Measurements from ENCODE around the gene APBA2. TPM values are rescaled to one million over a fixed set of nuclear protein-coding genes. Genes with fewer than 3 reads are reported as not detected.

Gene APBA2
- total RNA-seq, 2 donors from 2014 or later, result 2.3 to 3.8 TPM

DNA sequence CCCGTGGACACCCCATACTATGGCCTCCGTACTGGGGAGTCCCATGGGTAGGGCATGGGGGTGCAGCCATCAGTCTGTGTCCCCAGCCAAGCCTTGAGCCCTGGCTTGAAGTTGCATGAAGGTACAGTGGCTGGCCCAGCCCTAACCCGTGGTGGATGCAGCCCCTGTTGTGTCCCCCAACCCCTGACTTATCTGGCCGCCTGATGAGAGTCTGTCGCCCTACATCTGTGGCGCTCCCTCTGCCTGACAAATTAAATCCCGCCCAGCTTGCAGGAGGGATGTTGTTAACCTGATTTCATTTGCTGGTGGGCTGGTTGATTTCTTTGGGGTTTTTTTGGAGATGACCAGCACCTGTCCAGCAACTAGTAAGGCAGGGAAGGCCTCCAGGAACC lies 186.1 kb downstream of the APBA2 start:
- H3K9me3 Mint-ChIP-seq, result no peaks in the 10 kb centered on the region
- H3K4me1 Mint-ChIP-seq, result no peaks in the 10 kb centered on the region
- peak overlapping the region; percentile 46 for H3K27ac Mint-ChIP-seq
- ATAC-seq (replicated peaks), result no peak
- no peaks in the 10 kb centered on the region for H3K36me3 Mint-ChIP-seq (ENCODE audit: low read depth)
- H3K27me3 Mint-ChIP-seq, result no peaks in the 10 kb centered on the region
- no peak overlapping the region for H3K4me3 Mint-ChIP-seq

DNA sequence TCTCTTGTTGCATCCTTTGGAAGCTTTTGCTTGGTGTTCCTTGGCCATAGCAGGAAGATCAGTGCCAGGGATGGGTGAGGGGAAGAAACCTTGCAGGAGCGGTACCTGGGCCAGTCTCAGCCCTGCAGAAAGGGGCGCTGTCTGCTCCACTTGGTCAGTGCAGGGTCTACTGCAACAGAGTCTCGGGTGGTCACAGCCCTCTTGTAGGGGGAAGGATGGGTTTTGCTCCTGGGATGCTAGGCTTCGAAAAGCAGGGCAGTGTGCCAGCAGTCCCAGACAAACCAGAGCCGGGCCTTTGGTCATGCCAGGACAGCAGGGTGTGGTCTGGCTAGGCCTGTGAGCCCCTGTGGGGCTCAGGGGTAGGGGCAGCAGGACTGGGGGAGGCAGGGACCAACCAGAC lies 186.7 kb downstream of the APBA2 start:
- no peak overlapping the region for H3K4me3 Mint-ChIP-seq
- no peaks in the 10 kb centered on the region for H3K9me3 Mint-ChIP-seq
- no peaks in the 10 kb centered on the region for H3K4me1 Mint-ChIP-seq
- H3K36me3 Mint-ChIP-seq (ENCODE audit: low read depth), result no peaks in the 10 kb centered on the region
- ATAC-seq (replicated peaks), result no peak
- H3K27me3 Mint-ChIP-seq, result no peaks in the 10 kb centered on the region
- peak overlapping the region; percentile 46 for H3K27ac Mint-ChIP-seq

DNA sequence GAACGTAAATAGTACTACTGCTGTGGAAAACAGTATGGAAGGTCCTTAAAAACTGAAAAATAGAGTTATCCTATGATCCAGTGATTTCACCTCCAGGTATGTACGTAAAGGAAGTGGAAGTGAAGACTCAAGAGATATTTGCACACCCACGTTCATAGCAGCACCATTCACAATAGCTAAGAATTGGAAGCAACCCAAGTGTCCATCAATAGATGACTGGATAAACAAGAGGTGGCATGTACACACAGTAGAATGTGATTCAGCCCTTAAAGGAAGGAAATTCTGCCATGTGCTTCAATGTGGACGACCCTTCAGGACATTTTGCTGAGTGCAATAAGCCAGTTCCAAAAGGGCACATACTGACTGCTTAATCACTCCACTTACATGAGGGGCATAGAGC lies 188.3 kb downstream of the APBA2 start:
- ATAC-seq (replicated peaks), result no peak
- H3K27me3 Mint-ChIP-seq, result no peaks in the 10 kb centered on the region
- no peak overlapping the region for H3K4me3 Mint-ChIP-seq
- H3K36me3 Mint-ChIP-seq (ENCODE audit: low read depth), result no peaks in the 10 kb centered on the region
- no peaks in the 10 kb centered on the region for H3K9me3 Mint-ChIP-seq
- no peaks in the 10 kb centered on the region for H3K4me1 Mint-ChIP-seq
- no peak overlapping the region for H3K27ac Mint-ChIP-seq

DNA sequence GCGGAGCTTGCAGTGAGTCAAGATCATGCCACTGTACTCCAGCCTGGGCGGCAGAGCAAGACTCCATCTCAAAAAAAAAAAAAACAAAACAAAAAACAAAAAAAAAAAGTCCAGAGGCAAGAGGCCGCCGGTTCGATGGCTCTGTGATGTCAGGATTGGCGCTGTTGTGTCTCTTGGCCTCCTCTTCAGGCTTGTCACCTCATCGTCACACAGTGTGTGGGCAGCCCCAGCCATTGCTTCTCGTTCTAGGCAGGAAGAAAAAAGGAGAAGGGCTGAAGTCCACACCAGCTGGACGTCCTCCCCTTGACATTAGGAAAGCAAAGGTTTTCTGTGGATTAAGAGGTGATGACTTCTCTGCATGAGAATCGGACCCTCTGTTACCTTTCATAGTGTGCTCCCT lies 192.8 kb downstream of the APBA2 start:
- Mint-ChIP-seq H3K36me3 (ENCODE audit: low read depth) (no peaks in the 10 kb centered on the region), H3K4me3 (no peak overlapping the region), H3K27ac (no peak overlapping the region), H3K9me3 (no peaks in the 10 kb centered on the region), H3K27me3 (no peaks in the 10 kb centered on the region), H3K4me1 (no peaks in the 10 kb centered on the region)
- ATAC-seq (replicated peaks), result no peak

GRCh38 chr15:29079479-29079878 lies 193.7 kb downstream of the APBA2 start:
- no peak overlapping the region for H3K4me3 Mint-ChIP-seq
- no peak for ATAC-seq (replicated peaks)
- no peak overlapping the region for H3K27ac Mint-ChIP-seq
- no peaks in the 10 kb centered on the region for H3K36me3 Mint-ChIP-seq (ENCODE audit: low read depth)
- H3K4me1 Mint-ChIP-seq, result no peaks in the 10 kb centered on the region
- no peaks in the 10 kb centered on the region for H3K9me3 Mint-ChIP-seq
- H3K27me3 Mint-ChIP-seq, result no peaks in the 10 kb centered on the region

GRCh38 chr15:29081781-29082180 lies 196.0 kb downstream of the APBA2 start:
- Mint-ChIP-seq H3K27ac (no peak overlapping the region), H3K4me1 (no peaks in the 10 kb centered on the region), H3K36me3 (ENCODE audit: low read depth) (no peaks in the 10 kb centered on the region), H3K4me3 (no peak overlapping the region), H3K9me3 (no peaks in the 10 kb centered on the region), H3K27me3 (no peaks in the 10 kb centered on the region)
- ATAC-seq (replicated peaks), result no peak

DNA sequence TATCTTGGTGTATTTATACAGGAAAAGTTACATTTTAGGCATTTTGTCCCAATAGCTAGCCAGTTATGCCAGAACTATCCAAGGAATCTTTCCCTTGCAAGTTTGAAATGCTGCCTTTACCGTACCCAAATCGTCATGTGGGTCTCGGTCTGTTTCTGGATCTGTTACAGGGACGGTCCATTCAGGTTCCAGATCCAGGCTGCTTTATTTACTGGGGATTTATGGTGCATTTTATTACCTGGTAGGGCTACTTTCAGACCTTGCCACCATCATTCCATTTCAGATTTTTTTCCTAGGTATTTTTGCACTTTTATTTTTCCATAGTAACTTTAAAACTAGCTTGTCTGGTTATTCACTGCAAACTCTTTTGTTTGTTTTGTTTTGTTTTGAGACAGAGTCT lies 197.4 kb downstream of the APBA2 start:
- H3K27ac Mint-ChIP-seq, result no peak overlapping the region
- H3K9me3 Mint-ChIP-seq, result no peaks in the 10 kb centered on the region
- ATAC-seq (replicated peaks), result no peak
- H3K36me3 Mint-ChIP-seq (ENCODE audit: low read depth), result no peaks in the 10 kb centered on the region
- no peaks in the 10 kb centered on the region for H3K27me3 Mint-ChIP-seq
- H3K4me1 Mint-ChIP-seq, result peaks cover 5% of the 10 kb centered on the region
- no peak overlapping the region for H3K4me3 Mint-ChIP-seq

GRCh38 chr15:29083858-29084257 lies 198.1 kb downstream of the APBA2 start:
- Mint-ChIP-seq H3K9me3 (no peaks in the 10 kb centered on the region), H3K27me3 (no peaks in the 10 kb centered on the region), H3K27ac (no peak overlapping the region), H3K4me3 (no peak overlapping the region), H3K4me1 (peaks cover 10% of the 10 kb centered on the region), H3K36me3 (ENCODE audit: low read depth) (no peaks in the 10 kb centered on the region)
- ATAC-seq (replicated peaks), result no peak

DNA sequence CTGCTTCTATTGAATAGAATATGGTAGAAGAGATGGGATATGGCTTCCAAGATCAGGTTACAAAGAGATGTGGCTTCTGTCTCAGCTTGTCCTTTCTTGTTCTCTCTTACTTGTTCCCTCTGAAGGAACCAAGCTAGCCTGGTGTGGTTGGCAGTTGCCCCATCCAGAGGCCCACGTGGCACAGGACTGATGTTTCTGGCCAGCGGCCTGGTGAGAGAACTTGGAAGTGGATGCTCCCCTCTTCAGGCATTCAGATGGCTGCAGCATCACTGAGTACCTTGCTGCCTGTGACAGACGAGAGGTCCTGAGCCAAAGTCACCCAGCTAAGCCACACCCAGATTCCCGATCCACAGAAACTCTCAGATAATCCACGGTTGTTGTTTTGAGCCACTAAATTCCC lies 200.2 kb downstream of the APBA2 start:
- Mint-ChIP-seq H3K9me3 (no peaks in the 10 kb centered on the region), H3K36me3 (ENCODE audit: low read depth) (no peaks in the 10 kb centered on the region), H3K27ac (no peak overlapping the region), H3K4me3 (no peak overlapping the region), H3K27me3 (no peaks in the 10 kb centered on the region), H3K4me1 (peaks cover 18% of the 10 kb centered on the region)
- no peak for ATAC-seq (replicated peaks)

DNA sequence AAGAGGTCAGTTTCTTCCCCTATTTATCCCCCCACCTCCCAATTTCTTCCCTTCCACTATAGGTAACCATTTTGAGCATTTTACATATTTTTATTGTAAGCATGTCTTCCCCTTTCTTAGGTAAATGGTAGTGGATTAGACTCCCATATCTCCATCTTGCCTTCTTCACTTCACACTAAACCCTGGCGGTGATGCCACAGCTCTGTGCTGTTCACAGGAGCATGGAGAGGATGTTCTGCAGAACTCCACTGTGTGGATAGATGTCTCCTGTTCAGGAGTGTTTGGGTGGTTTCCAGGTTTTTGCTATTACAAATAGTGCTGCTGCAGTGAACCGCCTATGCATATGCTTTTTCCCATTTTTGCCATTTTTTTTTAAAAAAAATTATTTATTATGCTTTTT lies 201.1 kb downstream of the APBA2 start:
- Mint-ChIP-seq H3K27ac (no peak overlapping the region), H3K4me3 (no peak overlapping the region), H3K4me1 (peaks cover 18% of the 10 kb centered on the region), H3K36me3 (ENCODE audit: low read depth) (no peaks in the 10 kb centered on the region), H3K9me3 (no peaks in the 10 kb centered on the region), H3K27me3 (no peaks in the 10 kb centered on the region)
- no peak for ATAC-seq (replicated peaks)

- H3K4me1 Mint-ChIP-seq, result peaks cover 18% of the 10 kb centered on the region
- H3K9me3 Mint-ChIP-seq, result no peaks in the 10 kb centered on the region
- no peak overlapping the region for H3K27ac Mint-ChIP-seq
- no peaks in the 10 kb centered on the region for H3K36me3 Mint-ChIP-seq (ENCODE audit: low read depth)
- H3K4me3 Mint-ChIP-seq, result no peak overlapping the region
- no peaks in the 10 kb centered on the region for H3K27me3 Mint-ChIP-seq
- no peak for ATAC-seq (replicated peaks)
Observed at GRCh38 chr15:29087521-29088285, 201.9 kb downstream of the APBA2 start.

GRCh38 chr15:29088666-29089065 lies 202.9 kb downstream of the APBA2 start:
- Mint-ChIP-seq H3K9me3 (no peaks in the 10 kb centered on the region), H3K4me3 (no peak overlapping the region), H3K4me1 (peaks cover 18% of the 10 kb centered on the region), H3K27ac (no peak overlapping the region), H3K27me3 (no peaks in the 10 kb centered on the region), H3K36me3 (ENCODE audit: low read depth) (no peaks in the 10 kb centered on the region)
- ATAC-seq (replicated peaks), result no peak

DNA sequence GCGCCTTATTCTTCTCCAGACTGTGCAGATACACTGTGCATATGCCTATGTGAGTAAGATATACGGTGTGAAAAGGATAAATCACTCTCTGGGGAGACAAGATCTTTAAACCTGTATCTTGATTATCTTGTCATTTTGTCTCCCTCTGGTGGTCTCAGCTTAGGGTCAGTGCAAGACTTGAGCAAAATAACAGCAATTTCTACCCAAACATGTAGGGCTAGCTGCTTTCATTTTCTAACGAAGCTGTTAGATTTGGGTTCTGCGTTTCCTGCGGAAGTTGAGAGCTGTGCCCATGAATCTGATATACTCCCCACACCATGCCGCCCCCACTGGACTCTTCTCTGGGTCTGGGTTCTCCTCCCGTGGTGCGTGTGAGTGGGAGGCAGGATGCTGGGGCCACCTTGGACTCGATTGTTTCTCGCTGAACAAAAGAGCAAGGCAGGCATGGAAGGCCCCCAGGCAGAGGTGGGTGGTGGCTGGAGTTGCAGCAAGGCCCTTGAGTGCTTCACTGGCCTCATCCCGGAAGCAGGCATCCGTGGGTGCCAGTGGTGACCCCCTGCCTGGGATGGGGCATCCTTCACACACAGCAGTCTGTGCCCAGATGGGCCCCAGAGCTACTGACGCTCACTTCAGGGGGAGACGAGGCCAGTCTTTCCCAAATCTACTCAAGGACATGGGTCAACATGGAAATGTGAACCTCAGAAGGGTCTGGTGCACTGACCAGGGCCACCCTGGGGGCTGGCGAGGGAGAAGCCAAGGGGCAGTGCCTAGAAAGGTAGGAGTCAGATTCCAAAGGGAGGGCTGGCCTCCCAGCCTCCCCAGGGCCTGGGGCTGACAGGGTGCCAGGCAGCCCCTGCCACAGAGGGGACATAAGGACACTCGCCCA lies 204.2 kb downstream of the APBA2 start:
- no peaks in the 10 kb centered on the region for H3K27me3 Mint-ChIP-seq
- peak overlapping the region; percentile 79 for H3K4me3 Mint-ChIP-seq
- no peaks in the 10 kb centered on the region for H3K9me3 Mint-ChIP-seq
- H3K27ac Mint-ChIP-seq, result peak overlapping the region; percentile 83
- ATAC-seq (replicated peaks), result peak; percentile 65
- no peaks in the 10 kb centered on the region for H3K36me3 Mint-ChIP-seq (ENCODE audit: low read depth)
- H3K4me1 Mint-ChIP-seq, result peaks cover 18% of the 10 kb centered on the region

DNA sequence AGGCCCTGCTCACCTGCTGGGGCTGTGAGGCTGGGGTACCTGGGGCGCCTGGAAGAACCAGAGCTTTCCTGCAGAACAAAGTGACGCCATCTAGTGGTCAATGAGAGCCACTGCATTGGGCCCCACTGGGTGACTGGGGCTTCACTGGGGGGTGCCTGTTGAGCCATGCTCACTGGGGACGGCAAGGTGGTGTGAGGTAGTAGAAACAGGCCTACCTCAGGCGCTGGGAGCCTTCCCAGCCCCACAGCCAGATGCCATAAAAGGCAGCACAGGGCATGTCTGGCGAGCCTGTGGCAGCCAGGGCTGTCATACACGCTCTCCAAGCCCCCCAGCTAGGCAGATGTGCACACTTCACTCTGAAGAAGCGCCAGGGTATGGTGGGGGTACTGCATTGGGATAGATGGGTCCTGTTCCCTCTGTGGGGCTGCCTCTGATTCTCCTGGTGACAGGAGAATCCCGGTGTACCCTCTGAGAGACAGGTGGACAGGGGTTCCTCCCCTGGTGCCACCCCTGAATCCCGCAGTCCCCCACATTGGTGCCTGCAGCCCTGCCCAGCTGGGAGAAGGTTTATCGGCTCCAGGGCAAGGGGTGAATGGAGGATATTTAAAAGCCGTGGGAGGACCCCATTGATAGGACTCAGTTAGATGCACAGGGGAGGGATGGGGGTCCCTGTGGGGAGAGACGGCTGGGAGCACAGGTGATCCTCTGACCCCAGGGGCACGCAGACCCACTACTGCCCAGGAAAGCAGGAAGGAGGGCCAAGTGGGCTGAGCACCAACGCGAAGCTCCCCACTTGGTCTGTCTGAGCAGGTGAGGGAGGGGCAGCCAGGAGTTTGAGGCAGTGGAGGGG lies 205.1 kb downstream of the APBA2 start:
- Mint-ChIP-seq H3K27me3 (no peaks in the 10 kb centered on the region), H3K4me1 (peaks cover 18% of the 10 kb centered on the region), H3K4me3 (peak overlapping the region; percentile 79), H3K36me3 (ENCODE audit: low read depth) (no peaks in the 10 kb centered on the region), H3K9me3 (no peaks in the 10 kb centered on the region), H3K27ac (peak overlapping the region; percentile 83)
- ATAC-seq (replicated peaks), result peak; percentile 57
